Measurements from ENCODE around the gene RPL27A. TPM values are rescaled to one million over a fixed set of nuclear protein-coding genes. Genes with fewer than 3 reads are reported as not detected.
A peak's percentile ranks its signal among the peaks of the same experiment; 100 is the strongest.
"Not testable (repeated sequence)": the region's sequence is repeated elsewhere in the genome, so short reads cannot be mapped to it uniquely, and the experiment has no call there.

The RPL27A gene
- total RNA-seq, 2 donors from 2014 or later, result 1,682 to 1,804 TPM

DNA sequence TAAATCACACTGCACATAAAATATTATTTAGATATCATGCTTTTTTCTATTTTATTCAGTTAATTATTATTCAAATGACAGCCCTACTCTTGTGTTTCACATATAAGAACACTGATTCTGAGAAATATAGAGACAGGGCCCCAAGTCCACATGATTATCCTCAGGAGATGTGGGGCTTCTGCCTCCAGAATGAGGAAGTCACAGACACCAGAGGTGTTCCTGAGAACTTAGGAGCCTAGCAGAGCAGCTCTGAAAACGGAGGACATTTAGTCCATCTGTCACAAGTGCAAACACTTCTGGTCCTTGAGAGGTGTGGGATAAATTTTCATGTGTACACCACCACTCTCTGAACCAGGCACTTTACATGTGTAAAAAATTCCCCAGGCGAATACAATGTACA lies 26.3 kb upstream of the RPL27A start:
- H3K9me3 ChIP-seq (ENCODE audit: control insufficient read depth, low read length, poor library complexity, severe bottlenecking), result no peaks in the 10 kb centered on the region
- H3K36me3 Mint-ChIP-seq (ENCODE audit: low read depth), result peaks cover 7% of the 10 kb centered on the region
- H3K27me3 Mint-ChIP-seq, result no peaks in the 10 kb centered on the region
- ATAC-seq (no peak), DNase-seq (no peak)
- H3K4me3 Mint-ChIP-seq, result no peak overlapping the region
- H3K4me1 Mint-ChIP-seq, result peaks cover 10% of the 10 kb centered on the region
- H3K27ac Mint-ChIP-seq, result peak overlapping the region; percentile 54

DNA sequence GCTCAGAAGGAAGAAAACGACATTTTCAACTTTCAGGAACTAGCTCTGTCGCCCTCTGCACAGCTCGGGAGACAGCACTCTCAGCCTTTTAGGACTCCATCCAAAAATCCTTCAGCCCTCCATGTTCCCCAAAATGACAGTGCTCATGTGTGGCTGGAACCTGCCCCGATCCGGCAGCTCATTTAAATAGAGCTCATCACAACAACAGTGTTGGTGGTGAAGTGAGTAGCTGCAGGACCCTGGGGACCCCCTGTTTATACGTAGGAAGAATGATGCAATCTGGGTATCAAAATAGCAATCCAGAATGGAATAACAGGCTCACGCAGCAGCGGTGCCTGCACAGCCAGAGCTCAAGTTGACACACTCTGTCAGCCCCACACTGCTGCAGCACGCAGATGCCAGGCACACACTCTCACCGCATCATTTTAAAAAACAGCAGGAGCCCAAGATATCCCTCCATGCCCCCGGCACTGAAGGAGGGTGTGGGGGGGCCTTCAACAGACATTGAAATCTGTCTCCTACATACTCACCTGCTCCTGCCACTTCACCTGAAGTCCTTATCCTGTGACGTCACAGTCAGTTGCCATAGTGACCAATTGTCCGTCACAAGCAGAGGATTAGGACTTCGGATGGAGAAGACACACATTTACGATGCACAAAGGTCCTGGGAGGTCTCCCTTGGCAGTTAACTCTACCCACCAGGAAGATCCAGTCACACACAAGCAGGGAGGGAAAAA lies 24.1 kb upstream of the RPL27A start:
- peaks cover 10% of the 10 kb centered on the region for H3K4me1 Mint-ChIP-seq
- peaks cover 3% of the 10 kb centered on the region for H3K36me3 Mint-ChIP-seq (ENCODE audit: low read depth)
- DNase-seq, result no peak
- H3K4me3 Mint-ChIP-seq, result no peak overlapping the region
- no peaks in the 10 kb centered on the region for H3K27me3 Mint-ChIP-seq
- no peaks in the 10 kb centered on the region for H3K9me3 ChIP-seq (ENCODE audit: control insufficient read depth, low read length, poor library complexity, severe bottlenecking)
- no peak overlapping the region for H3K27ac Mint-ChIP-seq
- no peak for ATAC-seq

DNA sequence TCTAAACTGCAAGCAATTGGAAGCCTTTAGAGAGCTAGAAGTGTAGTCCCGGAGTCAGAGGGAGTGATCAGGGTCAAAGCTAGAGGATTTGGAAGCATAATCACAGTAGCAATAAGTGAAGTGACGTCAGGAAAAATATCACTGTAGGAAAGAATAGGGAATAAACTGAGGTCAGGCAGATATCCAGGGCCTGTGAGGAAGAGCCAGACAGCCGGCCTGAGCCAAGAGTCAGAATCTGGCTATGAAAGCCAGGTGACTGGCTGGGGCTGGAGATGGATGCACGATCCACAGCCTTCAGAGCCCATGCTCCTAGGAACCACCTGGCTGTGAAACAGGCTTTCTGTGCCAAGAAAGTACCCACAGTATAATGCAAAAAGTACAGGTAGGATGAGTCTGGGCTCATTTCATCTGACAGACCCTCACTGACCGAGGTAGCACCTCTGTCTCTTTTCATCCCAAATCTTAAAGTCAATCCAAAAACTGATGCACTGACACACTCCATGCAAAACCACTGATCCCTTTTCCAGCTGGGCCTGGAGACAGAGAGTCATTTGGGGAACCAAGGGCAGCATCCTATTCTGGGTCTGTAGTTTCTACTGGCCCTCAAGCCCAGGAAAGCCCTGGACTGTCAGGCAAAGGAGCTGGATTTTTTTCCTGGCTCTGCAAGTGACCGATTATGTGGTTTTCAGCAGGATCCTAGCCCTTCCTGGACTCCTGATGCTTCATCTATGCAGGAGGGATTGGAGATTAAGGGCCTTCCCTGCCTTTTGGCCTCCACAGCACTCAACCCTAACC lies 21.4 kb upstream of the RPL27A start:
- DNase-seq (no peak), ATAC-seq (no peak)
- Mint-ChIP-seq H3K4me1 (peaks cover 7% of the 10 kb centered on the region), H3K36me3 (ENCODE audit: low read depth) (peaks cover 7% of the 10 kb centered on the region), H3K4me3 (no peak overlapping the region), H3K27ac (peak overlapping the region; percentile 19), H3K27me3 (no peaks in the 10 kb centered on the region)
- no peaks in the 10 kb centered on the region for H3K9me3 ChIP-seq (ENCODE audit: control insufficient read depth, low read length, poor library complexity, severe bottlenecking)

DNA sequence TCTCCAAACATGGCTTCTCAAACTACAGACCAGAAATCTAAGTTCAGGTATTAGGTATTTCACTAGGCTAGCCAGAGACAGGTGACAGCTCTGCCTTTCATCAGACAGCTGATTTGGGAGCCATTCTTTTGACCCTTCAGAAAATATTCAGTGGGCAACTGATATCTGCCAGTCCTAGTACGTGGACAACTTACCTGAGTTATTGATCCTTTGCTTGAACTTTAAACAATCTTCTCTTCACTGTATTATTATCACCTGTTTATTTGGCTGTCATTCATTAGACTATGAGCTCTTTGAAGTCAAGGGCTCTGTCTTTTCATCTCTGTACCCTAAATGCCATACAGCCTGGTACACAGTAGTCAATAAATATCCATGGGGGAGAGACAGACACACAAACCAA lies 17.4 kb upstream of the RPL27A start:
- H3K9me3 ChIP-seq (ENCODE audit: control insufficient read depth, low read length, poor library complexity, severe bottlenecking), result no peaks in the 10 kb centered on the region
- Mint-ChIP-seq H3K27me3 (no peaks in the 10 kb centered on the region), H3K4me1 (peaks cover 4% of the 10 kb centered on the region), H3K36me3 (ENCODE audit: low read depth) (peaks cover 5% of the 10 kb centered on the region), H3K4me3 (no peak overlapping the region), H3K27ac (no peak overlapping the region)
- DNase-seq, result no peak
- no peak for ATAC-seq

DNA sequence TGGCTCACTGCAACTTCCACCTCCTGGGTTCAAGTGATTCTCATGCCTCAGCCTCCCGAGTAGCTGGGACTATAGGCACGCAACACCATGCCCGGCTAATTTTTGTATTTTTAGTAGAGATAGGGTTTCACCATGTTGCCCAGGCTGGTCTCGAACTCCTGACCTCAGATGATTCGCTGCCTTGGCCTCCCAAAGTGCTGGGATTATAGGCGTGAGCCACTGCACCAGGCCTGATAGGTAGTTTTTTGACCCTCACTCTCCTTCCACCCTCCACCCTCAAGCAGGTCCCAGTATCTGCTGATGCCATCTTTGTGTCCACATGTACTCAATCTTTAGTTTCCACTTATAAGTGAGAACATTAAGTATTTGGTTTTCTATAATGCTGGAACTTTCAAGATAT lies 12.5 kb upstream of the RPL27A start:
- H3K36me3 Mint-ChIP-seq (ENCODE audit: low read depth); H3K9me3 ChIP-seq (ENCODE audit: control insufficient read depth, low read length, poor library complexity, severe bottlenecking); H3K4me3 Mint-ChIP-seq; DNase-seq; H3K27me3 Mint-ChIP-seq; H3K27ac Mint-ChIP-seq; H3K4me1 Mint-ChIP-seq; ATAC-seq: not testable (repeated sequence)

DNA sequence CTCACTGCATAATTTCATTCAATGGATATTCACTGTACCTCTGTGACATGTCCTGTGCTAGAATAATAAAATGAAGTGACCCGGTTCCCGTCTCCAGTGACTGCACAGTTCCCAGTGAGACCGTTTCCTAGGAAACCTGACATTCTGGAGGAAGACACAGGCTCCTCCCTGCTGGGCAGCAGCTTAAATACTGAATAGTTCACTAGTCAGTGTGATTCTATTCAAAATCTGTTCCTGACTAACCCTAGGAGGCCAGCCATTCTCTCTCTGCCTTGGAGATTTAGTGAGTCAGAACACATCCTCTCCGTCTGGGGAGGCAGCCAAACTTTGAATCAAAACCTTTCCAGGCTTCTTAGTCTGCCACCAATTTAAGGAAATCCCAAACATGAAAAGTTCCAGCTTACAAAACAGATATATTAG lies 11.4 kb upstream of the RPL27A start:
- Mint-ChIP-seq H3K4me3 (no peak overlapping the region), H3K36me3 (ENCODE audit: low read depth) (peaks cover 7% of the 10 kb centered on the region), H3K27me3 (no peaks in the 10 kb centered on the region), H3K4me1 (no peaks in the 10 kb centered on the region), H3K27ac (no peak overlapping the region)
- no peak for ATAC-seq
- no peak for DNase-seq
- H3K9me3 ChIP-seq (ENCODE audit: control insufficient read depth, low read length, poor library complexity, severe bottlenecking), result no peaks in the 10 kb centered on the region

DNA sequence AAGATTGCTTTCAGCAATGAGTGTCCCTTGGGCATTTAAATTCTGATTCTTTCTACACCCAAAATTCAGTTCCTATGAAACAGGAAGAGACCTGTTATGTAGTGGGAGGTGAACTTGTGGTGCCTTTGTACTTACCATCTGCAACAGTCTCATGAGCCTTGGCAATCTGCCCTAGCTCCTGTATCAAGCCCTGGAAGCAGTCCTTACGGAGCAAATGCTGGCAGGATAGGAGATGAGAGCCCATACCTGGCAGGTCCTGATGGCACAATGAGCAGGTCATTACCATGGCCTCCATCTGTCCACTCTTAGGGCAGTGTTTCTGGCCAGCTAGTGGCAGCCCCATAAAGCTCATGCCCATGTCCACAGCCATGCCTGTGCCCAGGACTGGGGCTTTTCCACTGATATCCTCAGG lies 10.9 kb upstream of the RPL27A start:
- no peaks in the 10 kb centered on the region for H3K27me3 Mint-ChIP-seq
- peaks cover 7% of the 10 kb centered on the region for H3K36me3 Mint-ChIP-seq (ENCODE audit: low read depth)
- no peaks in the 10 kb centered on the region for H3K4me1 Mint-ChIP-seq
- ATAC-seq (no peak), DNase-seq (no peak)
- no peak overlapping the region for H3K27ac Mint-ChIP-seq
- H3K4me3 Mint-ChIP-seq, result no peak overlapping the region
- H3K9me3 ChIP-seq (ENCODE audit: control insufficient read depth, low read length, poor library complexity, severe bottlenecking), result no peaks in the 10 kb centered on the region

DNA sequence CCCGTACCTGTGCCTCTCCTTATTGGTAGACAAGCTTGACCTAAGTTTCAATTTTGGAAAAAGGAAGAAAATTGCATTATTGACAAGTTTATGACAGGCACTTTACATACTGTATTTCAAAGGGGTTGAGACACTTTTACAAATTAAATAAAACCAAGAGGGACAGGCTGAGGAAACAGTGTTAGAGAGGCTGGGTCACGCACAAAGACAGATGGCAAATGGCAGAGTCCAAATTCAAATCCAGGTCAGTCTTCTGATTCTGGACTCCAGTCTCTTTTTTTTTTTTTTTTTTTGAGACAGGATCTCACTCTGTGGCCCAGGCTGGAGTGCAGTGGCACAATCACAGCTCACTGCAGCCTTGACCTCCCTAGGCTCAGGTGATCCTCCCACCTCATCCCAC lies 10.2 kb upstream of the RPL27A start:
- Mint-ChIP-seq H3K27ac (no peak overlapping the region), H3K4me1 (no peaks in the 10 kb centered on the region), H3K27me3 (no peaks in the 10 kb centered on the region), H3K36me3 (ENCODE audit: low read depth) (peaks cover 7% of the 10 kb centered on the region), H3K4me3 (no peak overlapping the region)
- no peak for ATAC-seq
- H3K9me3 ChIP-seq (ENCODE audit: control insufficient read depth, low read length, poor library complexity, severe bottlenecking), result no peaks in the 10 kb centered on the region
- no peak for DNase-seq

DNA sequence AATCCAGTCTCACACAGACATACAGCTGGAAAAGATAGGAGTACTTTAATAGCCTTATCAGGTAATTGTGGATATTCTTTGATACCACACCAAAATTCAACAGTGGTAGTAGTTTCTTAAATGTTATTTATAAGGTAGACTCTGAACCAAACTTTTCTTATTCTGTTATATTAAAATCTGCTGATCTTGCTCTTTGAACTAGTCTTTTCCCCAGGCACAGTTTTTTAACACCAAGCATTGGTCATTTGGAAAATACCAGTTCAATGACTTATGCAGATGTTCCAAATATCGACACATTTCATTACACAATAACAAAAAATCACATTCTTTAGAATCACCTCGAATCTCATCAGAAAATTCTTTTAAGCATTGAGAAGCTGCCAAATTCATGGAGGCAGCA lies 7.7 kb upstream of the RPL27A start:
- Mint-ChIP-seq H3K27ac (no peak overlapping the region), H3K4me1 (no peaks in the 10 kb centered on the region), H3K36me3 (ENCODE audit: low read depth) (peaks cover 7% of the 10 kb centered on the region), H3K4me3 (no peak overlapping the region), H3K27me3 (no peaks in the 10 kb centered on the region)
- H3K9me3 ChIP-seq (ENCODE audit: control insufficient read depth, low read length, poor library complexity, severe bottlenecking), result no peaks in the 10 kb centered on the region
- ATAC-seq (no peak), DNase-seq (no peak)

DNA sequence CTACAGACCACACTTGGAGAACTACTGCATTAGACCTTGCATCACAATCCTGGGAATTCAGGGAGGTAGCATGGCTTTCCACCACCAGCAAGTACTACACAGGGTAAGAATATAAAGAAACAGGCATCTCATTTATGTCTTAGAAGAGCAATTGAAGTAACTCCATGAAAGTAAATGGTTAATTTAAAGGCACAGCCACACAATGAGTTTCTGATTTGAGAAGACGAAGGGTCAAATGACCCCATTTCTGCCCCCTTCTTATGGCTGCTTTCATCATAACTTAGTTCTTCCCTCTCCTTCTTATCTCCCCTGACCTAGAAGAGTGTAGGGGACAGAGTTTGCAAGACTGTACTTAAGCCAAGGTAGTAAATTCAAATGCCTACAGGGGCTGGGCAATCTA lies 6.1 kb upstream of the RPL27A start:
- no peaks in the 10 kb centered on the region for H3K9me3 ChIP-seq (ENCODE audit: control insufficient read depth, low read length, poor library complexity, severe bottlenecking)
- DNase-seq (no peak), ATAC-seq (no peak)
- peaks cover 2% of the 10 kb centered on the region for H3K4me1 Mint-ChIP-seq
- H3K4me3 Mint-ChIP-seq, result no peak overlapping the region
- H3K36me3 Mint-ChIP-seq (ENCODE audit: low read depth), result peaks cover 4% of the 10 kb centered on the region
- no peaks in the 10 kb centered on the region for H3K27me3 Mint-ChIP-seq
- no peak overlapping the region for H3K27ac Mint-ChIP-seq

DNA sequence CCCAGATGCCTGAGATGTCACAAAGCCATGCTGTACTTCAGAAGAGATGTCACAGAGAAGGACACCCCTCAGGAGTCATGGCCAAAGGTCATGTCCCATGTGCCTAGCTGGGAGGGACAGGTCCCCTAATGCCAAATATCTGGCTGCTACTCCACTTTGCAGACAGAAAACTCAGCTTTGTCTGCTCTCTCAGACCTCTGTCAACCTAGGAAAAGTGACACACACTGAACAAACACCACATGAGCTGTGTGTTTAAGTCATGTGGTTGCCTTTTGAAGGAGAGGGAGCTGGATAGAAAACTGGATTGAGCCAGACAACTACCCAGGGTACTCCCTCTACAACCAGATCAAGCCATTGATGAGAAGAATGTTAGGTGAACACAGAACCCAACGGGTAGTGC lies 3.6 kb upstream of the RPL27A start:
- ATAC-seq (no peak), DNase-seq (no peak)
- H3K9me3 ChIP-seq (ENCODE audit: control insufficient read depth, low read length, poor library complexity, severe bottlenecking), result no peaks in the 10 kb centered on the region
- peaks cover 12% of the 10 kb centered on the region for H3K4me1 Mint-ChIP-seq
- H3K36me3 Mint-ChIP-seq (ENCODE audit: low read depth), result peaks cover 3% of the 10 kb centered on the region
- H3K4me3 Mint-ChIP-seq, result no peak overlapping the region
- peak overlapping the region; percentile 37 for H3K27ac Mint-ChIP-seq
- H3K27me3 Mint-ChIP-seq, result no peaks in the 10 kb centered on the region

DNA sequence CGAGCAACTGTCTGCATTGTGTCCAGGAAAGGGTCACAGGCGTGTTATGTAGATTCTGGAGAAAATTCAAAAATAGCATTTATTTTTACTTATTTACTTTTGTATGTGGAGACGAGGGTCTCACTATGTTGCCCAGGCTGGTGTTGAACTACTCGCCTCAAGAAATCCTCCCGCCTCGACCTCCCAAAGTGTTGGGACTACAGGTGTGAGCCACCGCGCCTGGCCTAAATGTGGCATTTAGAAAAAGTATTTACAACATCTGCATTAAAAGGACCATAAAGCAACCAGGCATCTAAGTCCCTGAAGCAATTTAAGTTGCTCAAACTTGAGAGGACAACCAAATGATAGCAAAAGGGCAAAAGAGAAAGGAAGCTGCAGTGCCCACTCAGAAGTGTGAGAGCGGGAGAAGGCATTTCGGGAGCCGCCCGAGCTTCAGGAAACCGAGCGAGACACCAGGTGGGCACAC lies 722 bp upstream of the RPL27A start:
- H3K9me3 ChIP-seq (ENCODE audit: control insufficient read depth, low read length, poor library complexity, severe bottlenecking), result no peaks in the 10 kb centered on the region
- Mint-ChIP-seq H3K4me3 (peak overlapping the region; percentile 94), H3K4me1 (peaks cover 28% of the 10 kb centered on the region), H3K27ac (peak overlapping the region; percentile 95), H3K27me3 (no peaks in the 10 kb centered on the region), H3K36me3 (ENCODE audit: low read depth) (peaks cover 11% of the 10 kb centered on the region)
- DNase-seq (no peak), ATAC-seq (no peak)

DNA sequence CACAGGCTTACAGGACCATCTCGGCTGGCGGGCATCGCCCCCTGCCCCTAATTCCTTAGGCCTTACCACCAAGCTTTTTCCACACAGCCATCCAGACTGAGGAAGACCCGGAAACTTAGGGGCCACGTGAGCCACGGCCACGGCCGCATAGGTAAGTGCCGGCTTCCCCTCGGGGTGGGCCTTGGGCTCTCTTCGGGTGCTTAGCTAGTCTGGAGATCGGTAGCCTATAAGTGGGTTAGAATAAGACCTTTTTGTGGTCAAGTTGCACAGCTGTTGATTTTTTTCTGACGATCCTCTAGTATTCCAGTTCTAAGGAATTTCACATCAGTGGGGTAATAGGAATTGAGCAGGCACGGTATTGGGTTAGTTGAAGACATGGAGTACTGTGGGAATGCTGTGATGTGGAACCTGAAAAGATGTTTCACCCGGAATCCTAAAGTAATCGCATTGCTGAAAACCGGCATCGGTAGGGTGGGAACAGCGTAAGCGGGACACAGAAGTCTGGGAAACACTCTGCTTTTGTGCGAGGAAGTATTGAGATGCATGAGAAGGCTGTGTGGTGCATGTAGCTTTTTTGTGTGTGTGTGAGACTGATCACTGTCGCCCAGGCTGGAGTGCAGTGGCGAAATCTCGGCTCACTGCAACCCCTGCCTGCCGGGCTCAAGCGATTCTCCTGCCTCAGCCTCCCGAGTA lies 669 bp downstream of the RPL27A start:
- no peaks in the 10 kb centered on the region for H3K9me3 ChIP-seq (ENCODE audit: control insufficient read depth, low read length, poor library complexity, severe bottlenecking)
- peaks cover 35% of the 10 kb centered on the region for H3K4me1 Mint-ChIP-seq
- DNase-seq, result peak in 1 of 3 donors; percentile 14
- H3K27ac Mint-ChIP-seq, result peak overlapping the region; percentile 95
- H3K27me3 Mint-ChIP-seq, result no peaks in the 10 kb centered on the region
- peak overlapping the region; percentile 94 for H3K4me3 Mint-ChIP-seq
- H3K36me3 Mint-ChIP-seq (ENCODE audit: low read depth), result peaks cover 11% of the 10 kb centered on the region
- peak; percentile 2 for ATAC-seq
